NCI-H345 (cell line): ENCODE data around the gene CLN5.
"Not testable (repeated sequence)": the region's sequence is repeated elsewhere in the genome, so short reads cannot be mapped to it uniquely, and the experiment has no call there.

ENCODE experiments used
- DNase-seq: peaks from one replicate; lab custom pipeline; 2025; lab: John Stamatoyannopoulos, UW

Gene CLN5

DNA sequence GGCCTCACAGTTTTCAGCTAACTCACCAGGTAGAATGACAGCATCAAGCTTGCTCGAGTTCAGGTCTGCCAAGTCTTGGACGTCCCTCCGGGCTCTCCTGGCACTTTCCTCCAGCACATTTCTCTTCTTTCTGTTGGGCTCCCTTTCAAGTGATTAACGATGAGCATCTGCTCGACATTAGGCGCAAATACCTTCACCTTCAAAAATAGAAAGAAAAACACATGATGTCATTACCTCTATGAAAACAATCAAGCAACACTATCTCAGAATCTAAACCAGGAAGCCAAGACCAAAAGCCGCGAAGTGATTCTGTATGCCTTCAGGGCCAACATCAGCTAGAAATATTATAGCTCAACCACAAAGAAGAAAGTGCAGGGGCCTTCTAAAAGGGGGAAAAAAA, 15.4 kb upstream of the CLN5 start:
- no peak for DNase-seq

DNA sequence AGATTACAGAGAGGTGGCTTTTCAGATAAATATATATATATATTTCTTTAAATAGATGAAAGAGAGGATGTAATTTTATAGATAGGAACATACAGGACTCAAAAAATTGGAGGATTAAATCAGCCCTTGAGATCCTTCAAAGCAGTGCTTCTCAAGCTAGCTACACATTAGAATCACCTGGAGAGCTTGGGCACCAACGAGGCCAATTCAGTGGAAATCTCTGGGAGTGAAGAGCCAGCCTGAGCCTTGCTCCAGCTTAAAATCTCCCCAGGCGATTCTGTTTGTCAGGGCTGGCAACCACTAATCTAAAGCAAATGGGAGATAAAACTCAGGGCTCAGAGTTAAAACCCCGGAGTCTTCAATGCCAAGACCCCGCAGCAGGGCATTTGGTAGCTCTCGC, 15.0 kb upstream of the CLN5 start:
- no peak for DNase-seq

DNA sequence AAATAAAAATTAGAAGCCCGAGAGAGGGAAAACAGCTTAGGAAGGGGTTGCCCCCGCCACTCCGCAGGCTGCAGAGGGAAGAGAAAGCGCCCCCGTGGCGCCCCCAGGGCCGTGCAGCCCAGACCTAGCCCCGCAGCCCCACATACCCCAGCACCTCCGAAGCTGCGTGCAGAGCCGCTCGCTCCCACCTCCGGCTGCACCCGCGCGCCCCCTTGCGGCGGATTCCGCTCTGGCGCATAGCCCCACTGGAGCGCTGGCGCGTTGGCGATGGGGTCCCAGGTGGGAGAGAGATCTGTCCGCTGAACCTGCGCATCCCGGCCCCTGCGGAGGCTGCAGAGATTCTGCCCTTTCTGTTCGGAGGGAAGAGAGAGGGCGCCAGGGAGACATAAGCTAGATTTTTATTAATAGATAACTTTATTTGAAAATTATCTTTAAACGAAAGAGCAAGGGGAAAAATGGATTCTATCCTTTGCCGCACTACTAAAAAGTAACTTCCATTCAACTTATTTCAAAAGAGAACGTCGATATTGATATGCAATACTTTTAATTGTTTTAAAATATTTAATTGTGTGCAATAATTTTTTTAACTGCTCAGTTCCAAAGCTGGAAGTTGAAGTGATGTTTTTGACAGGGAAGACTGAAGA, 11.7 kb upstream of the CLN5 start:
- peak; percentile 86 for DNase-seq

DNA sequence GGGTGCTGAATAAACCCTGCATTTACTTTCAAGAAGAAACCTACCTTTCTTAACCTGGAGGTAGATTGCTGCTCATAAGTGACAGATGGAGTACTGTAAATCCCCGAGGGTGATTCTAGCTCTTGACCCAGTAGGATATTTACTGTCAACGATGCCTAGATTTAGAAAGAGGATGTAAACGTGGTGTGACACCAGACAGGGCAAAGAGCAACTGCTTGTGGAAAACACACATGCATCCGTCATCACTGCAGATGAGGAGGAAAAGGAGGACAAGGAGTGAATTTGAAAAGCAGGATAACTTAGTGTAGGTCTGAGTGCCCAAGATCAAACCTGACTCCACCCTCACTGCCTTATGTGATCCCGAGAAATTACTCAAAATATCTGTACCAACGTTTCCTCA, 9.8 kb upstream of the CLN5 start:
- DNase-seq = no peak

DNA sequence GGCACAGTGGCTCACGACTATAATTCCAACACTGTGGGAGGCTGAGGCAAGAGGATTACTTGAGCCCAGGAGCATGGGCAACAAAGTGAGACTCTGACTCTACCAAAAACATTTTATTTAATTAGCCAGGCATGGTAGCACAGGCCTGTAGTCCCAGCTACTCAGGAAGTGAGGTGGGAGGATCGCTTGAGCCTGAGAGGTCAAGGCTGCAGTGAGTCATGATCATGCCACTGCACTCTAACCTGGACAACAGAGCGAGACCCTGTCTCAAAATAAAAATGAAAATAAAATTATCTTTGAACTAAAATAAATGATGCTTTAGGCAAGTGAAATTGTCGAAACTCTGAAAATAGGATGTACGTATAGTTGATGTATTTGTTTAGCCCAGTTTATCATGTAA, 8.2 kb upstream of the CLN5 start:
- no peak for DNase-seq

DNA sequence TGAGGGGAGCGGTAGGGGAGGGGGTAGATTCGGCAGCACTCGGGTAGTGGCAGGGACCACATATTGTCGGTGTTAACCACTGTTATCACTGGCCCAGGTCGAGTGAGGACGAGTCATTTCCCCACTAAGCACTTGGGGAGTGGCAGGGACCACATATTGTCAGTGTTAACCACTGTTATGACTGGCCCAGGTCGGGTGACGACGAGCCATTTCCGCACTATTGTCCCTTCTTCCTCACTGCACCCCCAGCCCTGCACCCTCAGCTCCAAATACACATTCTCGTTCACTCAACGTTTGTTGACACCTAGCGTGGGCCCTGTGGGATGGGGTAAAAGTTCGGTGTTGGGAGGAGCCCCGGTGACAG, 467 bp upstream of the CLN5 start:
- peak; percentile 33 for DNase-seq

DNA sequence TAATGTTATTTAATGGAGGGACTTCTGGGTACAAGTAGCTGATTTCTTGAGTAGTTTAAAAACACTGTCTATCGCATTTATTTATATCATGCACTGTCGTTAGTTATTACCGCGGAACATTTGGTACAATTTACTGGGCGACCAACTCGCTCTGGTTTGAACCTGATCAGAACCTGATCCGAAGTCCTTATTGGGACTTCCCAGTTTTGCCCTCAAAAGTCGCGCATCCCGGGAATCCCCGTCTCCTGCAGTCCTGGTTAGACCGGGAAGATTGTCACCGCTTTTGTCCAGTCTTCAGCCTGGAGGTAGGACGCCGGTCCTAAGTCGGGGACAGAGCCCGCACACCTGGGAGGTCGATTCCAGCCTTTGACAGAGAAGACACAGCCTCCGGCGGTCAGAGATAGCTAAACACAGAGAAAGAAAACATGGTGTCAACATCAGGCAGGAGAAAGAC, 694 bp downstream of the CLN5 start:
- peak; percentile 14 for DNase-seq

DNA sequence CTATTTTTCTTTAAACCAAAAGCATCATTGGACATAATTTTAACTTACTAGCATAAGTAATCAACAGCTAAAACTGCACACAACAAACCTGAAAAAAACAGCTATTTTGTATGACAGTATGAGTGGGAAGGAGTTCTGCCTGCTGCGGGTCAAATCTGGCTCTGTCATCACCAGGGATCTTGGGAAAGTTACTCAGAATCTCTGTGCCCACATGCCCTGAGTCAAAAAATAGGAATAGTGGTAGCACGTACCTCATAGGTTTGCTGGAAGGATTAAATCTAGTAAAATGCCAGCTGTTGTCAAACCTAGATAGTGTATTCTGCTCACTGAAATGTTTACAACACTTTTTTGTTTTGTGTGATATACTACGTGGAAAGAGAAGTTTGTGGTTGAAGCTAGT, 1.1 kb downstream of the CLN5 start:
- no peak for DNase-seq

DNA sequence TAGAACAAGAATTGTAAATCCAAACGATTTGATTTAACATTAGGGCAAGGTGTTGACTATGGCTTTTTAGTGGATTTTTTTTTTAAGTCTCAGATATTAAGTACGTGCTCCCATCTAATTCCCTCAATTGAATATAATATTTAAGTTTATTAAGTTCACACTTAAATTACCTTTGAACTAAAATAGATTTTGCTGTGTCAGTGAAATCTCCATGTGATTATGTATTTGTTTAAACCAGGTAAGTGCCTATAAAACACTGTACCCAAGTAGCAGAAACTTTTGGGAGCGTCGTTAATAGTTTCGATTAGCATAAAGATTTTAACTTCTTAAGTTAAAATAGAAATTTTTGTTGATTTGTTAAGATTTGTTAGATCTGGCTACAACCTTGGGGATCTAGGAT, 1.6 kb downstream of the CLN5 start:
- no peak for DNase-seq

DNA sequence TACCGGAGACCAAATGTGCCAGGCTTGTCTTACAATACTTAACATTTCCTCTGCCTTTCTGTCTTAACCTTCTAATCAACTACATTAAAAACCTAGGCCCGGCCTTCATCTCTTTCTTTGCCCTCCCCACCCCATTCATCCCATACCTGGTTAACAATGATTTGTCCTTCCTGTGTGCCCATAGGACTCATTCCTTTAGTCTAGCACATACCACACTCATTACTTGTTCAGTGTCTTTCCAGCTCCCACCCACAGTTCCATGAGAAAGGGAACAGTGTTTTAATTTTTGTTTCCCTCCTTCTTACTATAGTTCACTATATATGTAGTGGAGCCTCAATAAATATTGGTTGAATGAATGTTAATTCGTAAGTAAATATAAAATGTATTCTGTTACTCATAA, 2.4 kb downstream of the CLN5 start:
- no peak for DNase-seq

DNA sequence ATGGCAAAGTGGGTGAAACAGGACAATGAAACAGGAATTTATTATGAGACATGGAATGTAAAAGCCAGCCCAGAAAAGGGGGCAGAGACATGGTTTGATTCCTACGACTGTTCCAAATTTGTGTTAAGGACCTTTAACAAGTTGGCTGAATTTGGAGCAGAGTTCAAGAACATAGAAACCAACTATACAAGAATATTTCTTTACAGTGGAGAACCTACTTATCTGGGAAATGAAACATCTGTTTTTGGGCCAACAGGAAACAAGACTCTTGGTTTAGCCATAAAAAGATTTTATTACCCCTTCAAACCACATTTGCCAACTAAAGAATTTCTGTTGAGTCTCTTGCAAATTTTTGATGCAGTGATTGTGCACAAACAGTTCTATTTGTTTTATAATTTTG, 8.6 kb downstream of the CLN5 start:
- no peak for DNase-seq

DNA sequence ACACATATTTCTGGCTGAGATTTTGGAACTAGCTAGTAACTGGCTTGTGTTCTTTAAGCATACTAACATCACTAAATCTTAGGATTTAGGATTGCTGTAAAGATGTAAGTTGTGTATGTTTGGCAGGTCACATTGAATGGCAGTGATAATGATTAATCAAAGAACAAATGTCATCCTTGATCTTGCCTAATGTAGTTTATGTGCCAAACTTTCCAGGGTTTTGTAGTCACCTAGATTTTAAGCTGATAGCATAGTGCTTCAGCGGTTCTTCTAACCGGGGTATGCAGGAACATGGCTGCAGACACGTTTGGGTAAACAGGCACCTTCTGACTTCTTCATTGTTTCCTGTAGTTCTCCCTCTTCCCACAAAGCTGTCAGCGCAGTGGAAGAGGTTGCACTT, 9.7 kb downstream of the CLN5 start:
- DNase-seq = no peak

DNA sequence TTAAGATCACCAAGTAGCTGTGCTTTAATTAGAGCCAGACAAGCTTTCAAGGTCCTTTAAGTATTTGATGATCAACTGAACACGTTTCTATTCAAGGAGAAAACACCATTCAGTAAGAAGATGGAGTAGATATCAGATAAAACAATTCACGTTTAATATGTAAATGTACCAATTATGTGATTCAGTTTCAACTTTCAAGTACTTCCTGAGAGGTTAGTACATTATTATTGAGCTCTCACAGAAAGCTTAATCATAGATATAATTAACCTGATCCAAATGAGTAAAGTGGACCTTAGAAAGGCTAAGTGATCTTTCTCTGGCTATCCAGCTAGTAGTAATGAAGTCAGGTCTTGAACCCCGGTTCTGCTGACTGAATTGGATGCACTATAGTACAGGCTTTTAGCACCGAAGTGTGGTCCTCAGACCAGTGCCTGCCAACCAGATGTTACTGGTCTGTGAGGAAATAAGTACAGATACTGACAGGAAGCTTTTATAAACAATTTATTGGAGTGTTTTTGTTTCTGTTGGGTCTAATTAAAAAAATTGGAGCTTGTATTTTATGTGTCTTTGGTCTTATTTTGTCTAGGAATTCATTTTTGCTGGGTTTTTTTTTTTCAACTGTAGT, 10.2 kb downstream of the CLN5 start:
- DNase-seq = no peak

DNA sequence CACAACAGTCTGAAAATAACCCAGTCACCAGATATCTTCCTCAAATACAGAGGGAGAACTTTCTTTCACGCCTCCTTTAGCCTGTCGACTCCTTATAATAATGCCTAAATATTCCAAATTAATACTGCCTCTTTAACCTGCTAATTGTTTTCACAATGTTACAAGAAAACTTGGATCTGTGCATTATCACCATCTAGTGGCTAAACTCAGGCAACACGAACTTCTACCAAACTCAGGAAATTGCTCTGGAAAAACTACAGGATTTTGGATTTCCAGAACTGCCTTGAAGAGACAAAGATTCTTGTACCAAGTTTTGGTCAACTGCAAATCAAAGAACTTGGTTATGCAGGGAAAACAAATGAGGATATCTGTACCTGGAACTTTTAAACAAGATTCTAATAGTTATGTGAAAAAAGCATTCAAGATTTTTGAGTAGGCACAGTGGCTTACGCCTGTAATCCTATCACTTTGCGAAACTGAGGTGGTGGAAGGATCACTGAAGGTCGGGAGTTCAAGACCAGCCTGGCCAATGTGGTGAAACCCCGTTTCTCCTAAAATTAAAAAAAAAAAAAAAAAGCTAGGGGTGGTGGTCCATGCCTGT, 10.8 kb downstream of the CLN5 start:
- DNase-seq = peak; percentile 5

DNA sequence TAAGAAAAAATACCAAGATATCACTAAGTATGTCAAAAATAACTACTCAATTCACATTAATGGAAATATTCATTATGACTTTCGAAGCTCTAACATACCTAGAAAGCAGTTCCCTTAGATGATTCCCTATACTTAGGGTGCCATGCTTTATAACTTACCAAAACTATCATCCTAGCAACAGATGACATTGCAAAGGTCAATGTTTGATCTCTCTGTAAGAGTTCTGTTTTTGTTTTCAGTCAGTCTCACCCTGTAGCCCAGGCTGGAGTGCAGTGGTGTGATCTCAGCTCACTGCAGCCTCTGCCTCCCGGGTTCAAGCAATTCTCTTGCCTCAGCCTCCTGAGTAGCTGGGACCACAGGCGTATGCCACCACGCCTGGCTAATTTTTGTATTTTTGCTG, 16.5 kb downstream of the CLN5 start:
- DNase-seq = not testable (repeated sequence)

DNA sequence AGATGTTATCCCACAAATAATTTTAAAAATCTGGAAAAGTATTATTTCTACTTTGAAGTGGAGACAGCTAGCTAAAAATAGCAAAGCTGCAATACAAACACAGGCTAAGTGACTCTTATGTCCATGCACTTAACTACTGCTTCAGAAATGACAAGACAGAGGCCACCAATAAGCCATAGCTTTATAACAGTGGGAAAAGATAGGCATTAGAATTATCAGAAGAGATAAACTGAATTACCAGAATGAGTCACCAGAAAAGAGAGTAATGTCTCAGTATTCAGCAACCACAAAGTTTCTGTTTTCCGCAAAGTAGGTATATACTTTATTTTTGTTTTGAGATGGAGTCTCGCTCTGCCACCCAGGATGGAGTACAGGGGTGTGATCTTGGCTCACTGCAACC, 17.1 kb downstream of the CLN5 start:
- no peak for DNase-seq

DNA sequence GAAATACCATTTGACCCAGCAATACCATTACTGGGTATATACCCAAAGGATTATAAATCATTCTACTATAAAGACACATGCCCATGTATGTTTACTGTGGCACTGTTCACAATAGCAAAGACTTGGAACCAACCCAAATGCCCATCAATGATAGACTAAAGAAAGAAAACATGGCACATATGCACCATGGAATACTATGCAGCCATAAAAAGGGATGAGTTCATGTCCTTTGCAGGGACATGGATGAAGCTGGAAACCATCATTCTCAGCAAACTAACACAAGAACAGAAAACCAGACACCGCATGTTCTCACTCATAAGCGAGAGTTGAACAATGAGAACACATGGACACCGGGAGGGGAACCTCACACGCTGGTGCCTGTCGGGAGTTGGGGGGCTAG, 17.8 kb downstream of the CLN5 start:
- DNase-seq = not testable (repeated sequence)

DNA sequence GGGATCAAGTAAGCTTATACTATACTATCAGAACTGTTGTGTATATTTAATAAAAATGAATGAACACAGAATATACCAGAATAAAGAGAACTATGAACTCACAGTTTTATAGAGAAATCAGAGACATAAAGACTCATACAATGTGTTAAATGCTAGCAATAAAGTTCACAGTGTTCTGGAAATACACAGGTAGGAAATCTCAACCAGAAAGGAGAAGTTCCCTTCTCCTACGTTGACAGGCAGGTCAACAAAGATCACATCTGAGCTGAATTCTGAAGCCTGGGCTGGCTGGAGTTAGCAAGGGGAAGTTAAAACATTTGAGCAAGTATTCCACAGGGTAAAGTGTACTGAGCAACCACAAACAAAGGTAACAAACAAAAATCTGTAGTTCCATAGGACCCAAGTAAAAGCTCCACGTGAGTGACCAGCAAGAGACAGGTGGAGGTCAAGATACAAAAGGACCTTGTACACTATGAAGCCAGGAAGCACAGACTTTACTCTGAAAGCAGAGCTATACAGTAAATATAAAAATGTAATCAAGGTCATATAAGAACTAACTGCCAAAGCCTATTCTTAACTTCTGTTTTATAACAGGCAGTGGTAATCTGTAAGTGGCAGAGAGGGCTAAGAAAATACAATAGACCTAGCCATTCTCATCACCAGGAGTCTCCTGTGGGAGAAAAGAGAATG, 22.1 kb downstream of the CLN5 start:
- DNase-seq = no peak

DNA sequence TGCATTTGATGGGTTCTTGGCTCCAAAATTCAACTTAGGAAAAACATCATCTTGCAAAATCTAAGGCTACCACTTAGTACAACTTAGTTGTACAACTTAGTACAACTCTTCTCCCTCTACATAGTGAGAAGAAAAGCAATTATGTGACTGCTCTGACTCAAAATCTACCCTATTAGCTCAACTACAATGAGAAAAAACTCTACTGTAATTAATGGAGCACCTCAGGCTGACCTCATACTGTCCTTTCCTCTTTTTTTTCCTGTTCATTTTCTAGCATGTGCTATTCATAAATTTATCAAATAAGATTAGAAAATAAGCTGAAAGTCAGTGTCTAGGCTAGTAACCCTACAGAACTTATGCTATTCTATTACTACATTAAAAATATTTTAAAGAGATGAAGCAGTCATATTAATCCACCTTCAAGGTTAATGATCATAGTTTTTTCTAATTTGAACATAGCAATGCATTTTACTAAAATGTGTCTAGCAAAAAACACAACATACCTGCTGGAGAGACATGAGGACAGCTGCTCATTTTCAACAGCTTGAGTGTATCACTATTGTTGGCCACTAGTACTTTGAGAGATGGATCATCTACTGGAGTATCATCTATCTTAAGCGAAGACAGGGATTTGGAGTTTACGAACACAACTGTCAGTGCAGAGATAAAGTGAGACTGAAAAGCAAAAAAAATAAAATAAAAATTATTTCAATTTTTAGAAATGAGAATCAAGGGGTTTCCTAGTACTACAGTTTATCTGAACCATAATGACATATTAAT, 23.2 kb downstream of the CLN5 start:
- no peak for DNase-seq

DNA sequence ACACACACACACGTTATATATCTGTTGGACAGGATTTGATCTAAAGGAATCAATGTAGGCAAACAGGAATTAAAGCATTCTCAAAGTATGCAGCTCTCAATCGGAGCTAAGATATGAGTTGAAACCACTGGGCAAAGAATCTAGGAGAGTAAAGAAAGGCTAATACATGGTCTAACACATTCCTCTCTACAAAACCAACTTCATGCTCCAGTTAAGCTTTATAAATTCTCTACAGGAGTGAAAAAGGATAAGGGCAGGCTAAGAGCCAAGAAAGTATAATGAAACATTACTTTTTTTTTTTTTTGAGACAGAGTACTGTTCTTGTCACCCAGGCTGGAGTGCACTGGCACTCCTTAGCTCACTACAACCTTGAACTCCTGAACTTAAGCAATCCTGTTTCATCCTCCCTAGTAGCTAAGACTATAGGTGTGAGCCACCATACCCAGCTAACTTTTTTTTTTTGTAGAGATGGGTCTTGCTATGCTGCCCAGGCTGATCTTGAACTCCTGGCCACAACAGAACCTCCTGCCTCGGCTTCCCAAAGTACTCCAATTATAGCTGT, 24.5 kb downstream of the CLN5 start:
- no peak for DNase-seq

DNA sequence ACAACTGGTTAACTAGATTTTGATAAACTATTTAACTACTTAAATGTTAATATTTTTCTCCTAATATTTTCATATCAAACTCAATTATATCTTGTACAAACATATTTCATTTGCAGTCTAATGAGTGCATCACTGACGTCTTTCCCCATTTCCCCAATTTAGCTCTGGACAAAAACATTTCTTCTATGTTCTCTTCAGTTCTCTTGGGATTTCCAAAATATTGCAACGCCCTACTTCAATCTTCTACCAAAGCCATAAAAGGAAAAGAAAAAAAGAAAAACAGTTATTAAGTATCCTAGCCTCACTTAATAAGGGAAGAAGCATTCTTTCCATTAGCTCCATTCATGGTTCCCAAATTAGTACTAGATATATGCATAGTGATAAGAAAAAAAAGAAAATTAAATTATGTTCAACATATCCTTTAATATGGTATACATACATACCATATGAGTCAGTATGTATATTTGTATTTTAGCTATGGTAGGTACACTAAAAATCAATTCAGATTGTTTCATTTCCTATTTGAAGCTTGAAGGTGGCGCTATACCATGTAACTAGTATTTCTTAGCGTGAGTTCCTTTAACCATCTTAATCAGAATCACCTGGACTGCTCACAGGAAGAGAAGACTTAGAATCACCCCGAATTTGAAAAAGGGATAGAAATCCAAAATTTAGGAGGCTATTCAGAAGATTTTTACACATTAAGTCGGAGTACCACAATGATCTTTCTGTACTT, 25.2 kb downstream of the CLN5 start:
- no peak for DNase-seq
